IPS-18c (cell line): ENCODE data around the gene PHOSPHO2.

Source experiments
- H3K4me3 ChIP-seq: 2 replicates; pipeline ENCODE4 v1.7.0; 2013; ENCODE audit warnings: low read depth, mild to moderate bottlenecking, low read length, moderate library complexity; ENCODE audit not compliant: insufficient read depth
- H3K9me3 ChIP-seq: one replicate; pipeline ENCODE4 v1.6.1; 2013; ENCODE audit warnings: mild to moderate bottlenecking, low read length, moderate library complexity; ENCODE audit not compliant: control insufficient read depth, insufficient read depth

The PHOSPHO2 gene

GRCh38 chr2:169694113-169694893, at the start of gene PHOSPHO2, which contains the start of gene CFAP210:
Gene PHOSPHO2, plus strand, starts transcription at chr2:169694469. Its CDS starts 6,503 bp downstream, at chr2:169700972.
Gene CFAP210, minus strand, starts transcription at chr2:169694405. Its CDS starts 78 bp downstream, at chr2:169694327.
- Histone ChIP-seq H3K9me3 (no peaks in the 10 kb centered on the region), H3K4me3 (peak within 1 kb of the TSS; percentile 97)

GRCh38 chr2:169647496-169647895, 46.8 kb upstream of the PHOSPHO2 start:
- Histone ChIP-seq H3K4me3 (no peak overlapping the region), H3K9me3 (no peaks in the 10 kb centered on the region)

DNA sequence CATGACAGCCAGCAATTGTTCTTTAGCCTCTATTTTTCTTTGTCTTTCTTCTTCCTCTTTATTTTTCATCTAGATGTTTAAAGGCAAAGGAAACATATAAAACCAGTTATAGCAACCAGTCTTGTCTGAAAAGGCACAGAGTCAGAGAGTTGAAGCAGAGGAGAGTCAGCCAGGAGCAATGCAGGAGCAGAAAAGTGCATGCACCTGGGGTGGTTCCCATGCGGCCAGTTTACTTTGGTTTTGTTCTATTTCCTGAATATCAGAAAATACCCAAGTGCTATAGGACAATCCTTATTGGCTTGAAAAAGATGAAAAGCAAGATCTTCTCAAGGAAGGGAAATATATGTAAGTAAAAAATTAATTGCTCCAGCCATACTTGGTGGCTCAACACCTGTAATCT, 45.0 kb upstream of the PHOSPHO2 start:
- Histone ChIP-seq H3K4me3 (no peak overlapping the region), H3K9me3 (no peaks in the 10 kb centered on the region)

GRCh38 chr2:169653636-169654035, 40.6 kb upstream of the PHOSPHO2 start:
- H3K9me3 ChIP-seq = no peaks in the 10 kb centered on the region
- no peak overlapping the region for H3K4me3 ChIP-seq

DNA sequence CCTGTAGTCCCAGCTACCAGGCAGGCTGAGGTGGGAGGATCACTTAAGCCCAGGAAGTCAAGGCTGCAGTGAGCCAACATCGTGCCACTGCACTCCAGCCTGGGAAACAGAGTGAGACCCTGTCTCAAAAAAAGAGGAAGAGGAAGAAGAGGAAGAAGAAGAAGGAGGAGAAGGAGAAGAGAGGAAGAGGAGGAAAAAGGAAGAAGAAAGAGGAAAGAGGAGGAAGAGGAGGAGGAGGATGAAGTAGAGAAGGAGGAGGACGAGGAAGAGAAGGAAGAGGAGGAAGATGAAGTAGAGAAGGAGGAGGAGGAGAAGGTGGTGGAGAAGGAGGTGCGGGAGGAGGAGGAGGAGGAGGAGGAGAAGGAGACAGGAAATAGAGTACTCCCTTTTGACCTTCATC, 38.1 kb upstream of the PHOSPHO2 start:
- no peaks in the 10 kb centered on the region for H3K9me3 ChIP-seq
- H3K4me3 ChIP-seq = no peak overlapping the region

GRCh38 chr2:169658877-169659276, 35.4 kb upstream of the PHOSPHO2 start:
- no peaks in the 10 kb centered on the region for H3K9me3 ChIP-seq
- no peak overlapping the region for H3K4me3 ChIP-seq

GRCh38 chr2:169659320-169659719, 34.9 kb upstream of the PHOSPHO2 start:
- Histone ChIP-seq H3K4me3 (no peak overlapping the region), H3K9me3 (no peaks in the 10 kb centered on the region)

GRCh38 chr2:169661265-169661664, 33.0 kb upstream of the PHOSPHO2 start:
- H3K4me3 ChIP-seq = no peak overlapping the region
- H3K9me3 ChIP-seq = no peaks in the 10 kb centered on the region

GRCh38 chr2:169662744-169663143, 31.5 kb upstream of the PHOSPHO2 start:
- Histone ChIP-seq H3K4me3 (no peak overlapping the region), H3K9me3 (no peaks in the 10 kb centered on the region)

DNA sequence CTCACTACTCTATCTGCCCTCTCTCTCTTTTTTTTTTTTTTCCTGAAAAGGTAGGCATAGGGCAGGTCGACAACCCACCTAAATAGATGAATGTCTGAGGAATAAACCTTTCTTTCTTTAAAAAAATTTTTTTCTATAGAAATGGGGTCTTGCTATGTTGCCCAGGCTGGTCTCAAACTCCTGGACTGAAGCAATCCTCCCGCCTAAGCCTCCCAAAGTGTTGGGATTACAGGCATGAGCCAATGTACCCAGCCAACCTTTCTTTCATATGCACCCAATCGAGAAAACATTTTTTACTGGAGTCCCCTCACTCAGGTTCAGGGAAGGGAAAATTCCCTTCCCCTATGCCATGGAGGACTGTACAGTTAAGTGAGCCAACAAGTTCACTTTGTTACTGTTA, 31.0 kb upstream of the PHOSPHO2 start:
- no peak overlapping the region for H3K4me3 ChIP-seq
- no peaks in the 10 kb centered on the region for H3K9me3 ChIP-seq

DNA sequence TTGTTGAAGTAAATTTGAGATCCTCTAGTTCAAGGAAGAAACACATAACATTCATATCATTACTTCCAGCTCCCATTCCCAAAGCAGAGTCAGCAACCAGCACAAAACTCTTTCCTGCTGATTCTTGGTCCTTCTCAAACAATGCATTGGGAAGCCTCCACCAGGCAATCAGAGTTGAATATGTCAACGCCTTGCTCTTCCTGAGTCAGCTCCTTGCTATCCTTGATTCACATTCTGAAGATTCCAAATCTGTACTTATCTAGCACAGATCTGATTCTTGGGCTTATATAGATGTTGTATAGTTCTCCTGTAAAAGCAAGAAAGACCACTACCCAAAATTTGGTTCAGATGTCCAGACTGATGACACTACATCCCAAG, 29.7 kb upstream of the PHOSPHO2 start:
- H3K9me3 ChIP-seq = no peaks in the 10 kb centered on the region
- H3K4me3 ChIP-seq = no peak overlapping the region

DNA sequence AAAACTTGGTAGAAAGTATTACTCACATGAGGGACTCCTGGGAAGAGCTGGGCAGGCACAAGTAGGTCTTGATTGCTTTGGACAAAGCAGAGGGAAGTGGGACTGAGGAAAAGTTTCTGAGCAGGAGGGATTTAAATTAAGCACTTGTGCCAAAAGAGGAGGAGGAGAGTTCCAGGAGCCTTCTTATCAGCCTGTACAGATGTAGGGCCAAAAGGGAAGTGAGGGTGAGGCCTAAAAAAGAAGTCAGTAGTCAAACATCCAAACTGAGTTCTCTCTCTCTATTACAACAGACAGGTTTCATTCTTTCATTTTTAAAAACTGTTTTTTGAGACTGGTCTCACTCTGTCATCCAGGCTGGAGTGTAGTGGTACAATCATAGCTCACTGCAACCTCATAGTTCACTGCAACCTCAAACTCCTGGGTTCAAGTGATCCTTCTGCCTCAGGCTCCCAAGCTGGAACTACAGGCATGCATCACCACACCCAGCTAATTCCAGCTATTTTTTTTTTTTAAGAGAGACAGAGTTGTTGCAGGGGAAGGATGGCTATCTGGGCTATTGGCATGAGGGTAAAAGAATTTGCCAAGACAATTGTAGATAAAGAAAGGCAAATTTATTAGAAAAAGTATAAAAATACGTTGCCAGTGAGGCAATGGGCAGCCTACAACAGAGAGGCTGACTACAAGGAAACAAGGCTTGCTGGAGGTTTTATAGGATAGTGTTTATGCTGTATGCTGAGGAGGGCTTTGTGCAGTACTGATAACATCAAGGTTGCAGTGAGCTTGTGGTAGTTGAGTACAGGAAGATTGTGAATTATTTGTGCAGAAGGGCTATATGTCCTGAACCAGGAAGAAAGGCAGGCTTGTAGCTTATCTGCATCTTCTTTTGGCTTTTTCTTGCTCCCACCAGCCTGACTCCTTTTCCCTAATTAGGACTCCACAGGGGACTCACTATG, 29.0 kb upstream of the PHOSPHO2 start:
- Histone ChIP-seq H3K9me3 (no peaks in the 10 kb centered on the region), H3K4me3 (no peak overlapping the region)

DNA sequence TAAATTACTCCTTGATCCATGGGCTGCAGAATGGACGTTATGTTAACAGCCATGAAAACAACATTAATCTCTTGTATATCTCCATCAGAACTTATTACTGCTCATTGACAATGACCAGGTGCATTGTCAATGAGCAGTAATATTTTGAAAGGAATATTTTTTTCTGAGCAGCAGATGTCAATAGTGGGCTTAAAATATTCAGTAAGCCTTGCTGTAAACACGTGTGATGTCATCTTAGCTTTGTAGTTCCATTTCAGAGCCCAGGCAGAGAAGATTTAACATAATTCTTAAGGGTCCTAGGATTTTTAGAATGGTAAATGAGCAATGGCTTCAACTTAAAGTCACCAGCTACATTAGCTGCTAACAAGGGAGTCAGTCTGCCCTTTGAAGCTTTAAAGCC, 26.7 kb upstream of the PHOSPHO2 start:
- Histone ChIP-seq H3K4me3 (no peak overlapping the region), H3K9me3 (no peaks in the 10 kb centered on the region)

GRCh38 chr2:169670215-169670651, 24.0 kb upstream of the PHOSPHO2 start:
- no peak overlapping the region for H3K4me3 ChIP-seq

GRCh38 chr2:169670937-169671336, 23.3 kb upstream of the PHOSPHO2 start:
- Histone ChIP-seq H3K4me3 (no peak overlapping the region), H3K9me3 (no peaks in the 10 kb centered on the region)

More at GRCh38 chr2:169670215-169670651, 24.0 kb upstream of the PHOSPHO2 start:
- H3K9me3 ChIP-seq = no peaks in the 10 kb centered on the region

DNA sequence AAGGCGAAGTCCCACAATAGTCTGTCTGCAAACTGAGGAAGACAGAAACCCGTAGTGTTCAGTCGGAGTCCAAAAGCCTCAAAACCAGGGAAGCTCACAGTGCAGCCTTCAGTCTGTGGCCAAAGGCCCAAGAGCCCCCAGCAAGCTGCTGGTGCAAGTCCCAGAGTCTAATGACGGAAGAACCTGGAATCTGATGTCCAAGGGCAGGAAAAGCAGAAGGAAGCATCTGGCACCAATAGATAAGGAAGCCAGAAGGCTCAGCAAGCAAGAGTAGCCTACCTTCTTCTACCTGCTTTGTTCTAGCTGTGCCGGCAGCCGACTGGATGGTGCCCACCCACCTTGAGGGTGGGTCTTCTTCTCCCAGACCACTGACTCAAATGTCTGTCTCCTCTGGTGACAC, 21.9 kb upstream of the PHOSPHO2 start:
- H3K9me3 ChIP-seq = no peaks in the 10 kb centered on the region
- H3K4me3 ChIP-seq = no peak overlapping the region

GRCh38 chr2:169673106-169673505, 21.2 kb upstream of the PHOSPHO2 start:
- Histone ChIP-seq H3K9me3 (no peaks in the 10 kb centered on the region), H3K4me3 (no peak overlapping the region)

GRCh38 chr2:169673921-169674320, 20.3 kb upstream of the PHOSPHO2 start:
- Histone ChIP-seq H3K9me3 (no peaks in the 10 kb centered on the region), H3K4me3 (no peak overlapping the region)
